ENCODE data around the gene FBLN1.
"Not testable (repeated sequence)": the region's sequence is repeated elsewhere in the genome, so short reads cannot be mapped to it uniquely, and the experiment has no call there.

FBLN1 gene

DNA sequence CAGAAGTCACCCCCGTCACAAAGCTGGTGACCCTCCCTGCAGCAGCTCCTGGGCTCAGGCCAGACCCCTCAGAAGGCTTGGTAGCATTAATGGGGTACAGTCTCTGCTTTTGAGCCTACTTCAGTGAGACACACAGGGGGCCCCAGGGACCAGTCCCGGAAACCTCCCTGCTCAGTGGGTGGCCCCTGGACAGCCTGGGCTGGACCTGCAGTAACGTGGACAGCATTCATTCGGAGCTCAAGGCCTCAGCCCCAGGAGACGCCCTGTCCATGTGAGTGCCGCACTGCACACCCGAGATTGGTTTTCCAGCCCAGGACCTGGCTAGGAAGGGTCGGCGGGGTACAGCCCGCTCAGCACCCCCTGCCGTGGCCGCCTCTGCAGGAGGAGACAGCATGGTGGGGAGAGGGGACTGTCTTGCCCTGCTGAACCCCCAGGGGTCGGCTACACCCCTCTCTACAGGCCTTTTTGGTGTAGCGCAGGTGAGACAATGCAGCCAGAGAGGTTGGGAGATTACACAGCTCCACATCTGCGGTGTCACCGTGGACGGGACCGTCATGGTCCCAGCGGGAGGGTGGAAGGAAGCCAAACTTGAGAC, 83.4 kb downstream of the FBLN1 start:
- DNase-seq (ENCODE audit: low read depth in 2 of 2), result no peak

GRCh38 chr22:45586651-45587405, 84.1 kb downstream of the FBLN1 start:
- DNase-seq (ENCODE audit: low read depth in 2 of 2), result no peak

DNA sequence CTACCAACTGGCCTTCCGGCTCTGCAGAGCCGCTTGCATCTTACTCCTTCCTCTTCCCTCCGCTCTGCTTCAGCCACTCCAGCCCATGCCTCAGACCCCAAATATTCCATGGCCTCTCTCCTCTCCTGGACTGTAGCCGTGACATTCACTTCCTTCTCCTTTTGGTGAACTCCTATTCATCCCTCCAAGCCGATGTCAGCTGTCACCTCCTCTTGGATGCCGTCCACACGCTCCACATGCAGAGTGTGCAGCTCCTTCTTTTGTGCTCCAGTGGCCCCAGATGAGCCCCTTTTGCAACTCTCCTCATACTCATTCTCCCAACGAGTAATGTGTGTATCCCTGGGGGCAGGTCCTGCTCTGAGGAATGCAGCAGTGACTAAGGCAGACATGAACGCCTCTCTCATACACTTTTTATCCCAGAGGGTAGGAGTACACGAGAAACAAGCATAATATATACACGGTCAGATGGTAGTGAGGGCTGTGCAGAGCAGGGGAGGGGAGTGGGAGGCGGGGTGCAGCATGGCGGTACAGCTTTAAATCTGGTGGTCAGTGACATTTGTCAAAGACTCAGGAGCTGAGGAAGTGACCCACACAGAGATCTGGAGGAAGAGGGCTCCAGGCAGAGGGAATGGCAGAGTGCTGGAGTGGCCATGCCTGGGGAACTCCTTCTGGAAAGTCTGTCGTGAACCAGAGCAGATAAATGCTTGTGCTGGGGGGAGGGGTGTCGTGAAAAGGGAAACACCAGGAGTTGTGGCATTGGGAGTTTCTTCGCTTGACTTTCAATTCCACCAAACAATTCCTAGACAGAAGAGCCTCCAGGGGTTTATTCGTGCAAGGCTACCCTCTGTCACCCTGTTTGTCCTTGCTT, 85.2 kb downstream of the FBLN1 start:
- DNase-seq (ENCODE audit: low read depth in 2 of 2), result no peak

- DNase-seq (ENCODE audit: low read depth in 2 of 2), result no peak
Measured at GRCh38 chr22:45589556-45589955, 86.9 kb downstream of the FBLN1 start.

- no peak for DNase-seq (ENCODE audit: low read depth in 2 of 2)
Measured at GRCh38 chr22:45590262-45590661, 87.6 kb downstream of the FBLN1 start.

GRCh38 chr22:45591633-45592213, 89.0 kb downstream of the FBLN1 start:
- not testable (repeated sequence) for DNase-seq (ENCODE audit: low read depth in 2 of 2)

DNA sequence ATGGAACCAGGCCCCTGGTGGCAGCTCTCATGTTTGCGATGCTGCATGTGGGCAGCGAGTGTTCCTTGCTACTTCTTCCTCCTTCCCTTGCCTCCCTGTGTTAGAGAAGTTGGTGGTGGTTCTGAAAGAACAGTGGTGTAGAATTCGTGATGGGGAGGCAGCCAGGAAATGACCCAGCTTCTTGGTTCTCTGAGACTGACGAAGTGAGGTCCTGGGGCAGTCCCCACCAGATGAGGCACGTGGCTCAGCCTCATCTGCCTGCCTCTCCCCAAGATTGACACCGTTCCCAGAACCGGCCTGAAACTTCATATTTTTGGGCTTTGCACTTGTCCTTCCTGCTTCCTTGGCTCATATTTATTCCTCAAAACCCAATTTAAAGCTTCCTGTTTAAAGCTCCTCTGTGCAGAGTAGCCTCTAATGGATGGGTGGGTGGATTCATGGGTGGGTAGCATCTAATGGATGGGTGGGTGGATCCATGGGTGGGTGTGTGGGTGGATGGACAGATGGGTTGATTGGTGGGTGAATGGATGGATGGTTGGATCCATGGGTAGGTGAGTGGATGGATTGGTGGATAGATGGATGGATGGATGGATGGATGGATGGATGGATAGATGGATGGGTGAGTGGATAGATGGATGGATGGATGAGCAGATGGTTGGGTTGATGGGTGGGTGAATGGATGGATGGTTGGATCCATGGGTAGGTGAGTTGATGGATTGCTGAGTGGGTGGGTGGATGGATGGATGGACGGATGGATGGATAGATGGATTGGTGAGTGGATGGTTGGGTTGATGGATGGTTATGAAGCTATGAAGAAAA, 91.6 kb downstream of the FBLN1 start:
- no peak for DNase-seq (ENCODE audit: low read depth in 2 of 2)

- DNase-seq (ENCODE audit: low read depth in 2 of 2), result no peak
Measured at GRCh38 chr22:45597460-45598192, 94.9 kb downstream of the FBLN1 start.

DNA sequence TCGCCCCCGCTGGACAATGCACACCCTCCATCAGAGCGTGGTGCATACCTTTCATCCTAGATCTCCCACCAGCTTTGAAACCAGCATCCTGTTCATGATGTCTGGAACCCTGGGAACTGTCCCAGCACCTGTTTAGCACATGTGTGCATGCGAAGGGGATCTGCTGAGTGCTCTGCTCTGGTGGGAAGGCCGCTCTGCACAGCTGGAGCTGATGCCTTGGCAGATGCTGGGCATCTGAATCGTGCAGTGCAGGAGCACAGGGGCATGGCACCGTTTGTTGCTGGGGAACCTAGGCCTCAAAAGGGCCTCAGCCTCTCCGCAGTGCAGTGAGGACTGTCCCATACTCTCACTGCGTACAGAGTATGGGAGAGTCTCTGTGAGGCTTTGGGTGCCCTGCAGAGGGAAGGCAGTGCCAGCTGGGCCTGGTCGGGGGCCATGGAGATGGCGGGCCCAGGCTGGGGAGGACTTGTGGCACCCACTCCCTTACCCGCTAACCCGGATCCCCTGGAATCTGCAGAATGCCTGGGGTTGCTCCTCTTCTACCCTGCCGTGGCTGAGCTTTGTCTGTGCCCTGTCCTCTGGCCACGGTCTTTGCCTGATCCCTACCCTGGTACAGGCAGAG, 96.0 kb downstream of the FBLN1 start:
- no peak for DNase-seq (ENCODE audit: low read depth in 2 of 2)

GRCh38 chr22:45599836-45600577, 97.3 kb downstream of the FBLN1 start:
- no peak for DNase-seq (ENCODE audit: low read depth in 2 of 2)

- no peak for DNase-seq (ENCODE audit: low read depth in 2 of 2)
Measured at GRCh38 chr22:45600790-45601730, 98.4 kb downstream of the FBLN1 start.

- no peak for DNase-seq (ENCODE audit: low read depth in 2 of 2)
Measured at GRCh38 chr22:45602004-45602733, 99.5 kb downstream of the FBLN1 start.

DNA sequence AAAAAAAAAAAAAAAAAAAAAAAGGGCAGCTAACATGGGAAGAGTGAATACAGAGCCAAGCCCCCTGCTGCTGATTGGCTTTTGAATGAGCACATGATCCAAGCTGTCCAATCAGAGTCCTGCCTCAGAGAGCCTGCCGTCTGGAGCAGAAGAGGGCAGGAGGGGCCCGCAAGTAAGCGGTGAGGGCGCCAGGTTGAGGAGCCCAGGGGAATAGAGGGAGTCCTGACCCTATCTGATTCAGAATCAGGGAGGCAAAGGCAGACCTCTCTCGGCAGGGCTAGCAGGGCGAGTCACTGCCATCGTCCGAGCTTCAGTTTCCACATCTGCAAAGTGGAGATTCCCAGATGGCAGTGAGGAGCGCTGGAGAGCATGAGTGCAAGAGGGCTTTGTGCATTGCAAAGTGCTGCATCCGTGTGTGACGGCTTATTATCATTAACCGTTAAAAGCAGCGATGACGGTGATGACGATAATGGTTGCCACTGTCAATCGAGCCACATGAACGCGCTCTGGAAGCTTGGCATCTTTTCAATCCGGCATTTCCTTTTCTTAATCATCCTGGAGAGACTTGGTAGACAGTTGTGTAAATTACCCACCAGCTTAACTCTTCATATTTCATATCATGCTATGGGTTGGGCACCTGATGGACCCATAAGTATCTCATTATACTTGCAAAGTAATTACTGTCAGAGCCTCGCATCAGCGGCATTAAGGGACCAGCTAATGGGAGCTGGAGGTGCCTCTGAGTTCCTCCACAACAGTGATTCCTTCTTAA, 100.3 kb downstream of the FBLN1 start:
- no peak for DNase-seq (ENCODE audit: low read depth in 2 of 2)

DNA sequence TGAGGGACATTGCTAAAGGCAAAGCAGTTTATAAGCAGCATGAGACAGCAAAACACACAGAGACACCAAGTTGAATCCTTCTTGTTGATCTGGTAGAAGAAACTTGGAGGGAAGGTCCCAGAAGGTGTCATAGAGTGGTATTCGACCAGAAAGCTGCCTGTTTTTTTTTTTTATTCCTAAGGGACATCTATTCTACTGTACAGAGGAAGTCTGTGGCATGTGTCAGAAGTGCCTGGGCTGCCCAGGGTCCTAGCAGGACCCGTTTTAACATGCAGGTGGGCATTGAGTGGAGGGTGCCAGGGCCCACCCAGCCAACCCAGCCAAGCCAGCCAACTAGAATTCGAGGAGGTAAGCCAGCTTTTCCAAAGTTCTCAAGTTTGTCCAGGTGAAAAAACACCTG, 100.9 kb downstream of the FBLN1 start:
- no peak for DNase-seq (ENCODE audit: low read depth in 2 of 2)

- DNase-seq (ENCODE audit: low read depth in 2 of 2), result not testable (repeated sequence)
Measured at GRCh38 chr22:45608045-45608444, 105.4 kb downstream of the FBLN1 start.

DNA sequence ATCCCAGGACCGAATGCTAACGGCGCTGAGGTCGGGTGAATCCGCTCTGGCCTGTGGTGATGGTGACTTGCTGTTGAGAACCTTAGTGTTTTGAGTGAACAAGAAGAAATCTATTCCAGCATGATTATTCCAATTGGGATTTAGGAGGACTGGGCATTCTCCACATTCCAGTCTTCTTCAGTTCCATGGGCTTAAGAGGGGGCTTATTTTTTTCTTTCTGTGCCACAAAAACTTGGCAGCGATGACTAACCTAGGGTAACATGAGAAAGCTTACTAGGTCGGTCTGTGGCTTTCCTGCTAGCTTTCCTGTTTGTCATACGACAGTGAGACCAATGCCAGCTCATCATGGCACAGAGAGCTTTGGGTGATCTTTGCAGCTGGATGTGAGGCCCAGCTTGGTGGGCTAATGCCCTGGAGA, 106.1 kb downstream of the FBLN1 start:
- peak in 1 of 2 donors; percentile 12 for DNase-seq (ENCODE audit: low read depth in 2 of 2)

GRCh38 chr22:45612451-45612901, 109.8 kb downstream of the FBLN1 start:
- peak; percentile 4 to 14 for DNase-seq (ENCODE audit: low read depth in 2 of 2)
